HG02943 (cell line): Measurements from ENCODE around the gene FIBCD1.
"Not testable (repeated sequence)": the region's sequence is repeated elsewhere in the genome, so short reads cannot be mapped to it uniquely, and the experiment has no call there.

Experiments used
- ATAC-seq: cut with Tn5 transposase; IDR thresholded peaks from one replicate; pipeline ENCODE4 v1.9.1; 2021; ENCODE audit warnings: mild to moderate bottlenecking, low read depth, moderate library complexity; ENCODE audit not compliant: unreplicated experiment

The FIBCD1 gene

GRCh38 chr9:130955947-130956621, 17.0 kb upstream of the FIBCD1 start:
- no peak for ATAC-seq

DNA sequence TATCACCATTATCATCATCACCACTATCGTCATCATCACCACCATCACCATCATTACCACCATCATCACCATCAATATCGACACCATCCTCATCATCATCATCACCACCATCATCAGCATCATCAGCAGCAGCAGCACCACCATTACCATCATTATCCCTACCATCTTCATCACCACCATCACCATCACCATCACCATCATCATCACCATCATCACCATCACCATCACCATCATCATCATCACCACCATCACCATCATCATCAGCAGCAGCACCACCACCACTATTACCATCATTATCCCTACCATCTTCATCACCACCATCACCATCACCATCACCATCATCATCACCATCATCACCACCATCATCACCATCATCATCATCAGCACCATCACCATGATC, 15.9 kb upstream of the FIBCD1 start:
- ATAC-seq = not testable (repeated sequence)

- no peak for ATAC-seq
Measured at GRCh38 chr9:130954317-130954716, 15.3 kb upstream of the FIBCD1 start.

- ATAC-seq = no peak
Measured at GRCh38 chr9:130952065-130952762, 13.2 kb upstream of the FIBCD1 start.

DNA sequence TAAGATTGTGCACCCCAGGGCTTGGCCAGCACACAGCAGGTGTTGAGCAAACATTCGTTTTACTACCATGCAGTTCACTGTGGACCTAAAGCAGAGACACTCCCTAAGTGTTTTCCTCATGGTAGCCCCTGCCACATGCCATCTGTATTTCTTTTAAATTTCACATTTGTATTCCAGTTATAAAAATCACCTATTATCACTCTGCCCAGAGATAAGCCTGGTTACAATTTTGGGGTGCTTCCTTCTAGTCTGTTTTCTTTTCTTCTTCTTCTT, 10.9 kb upstream of the FIBCD1 start:
- no peak for ATAC-seq

- ATAC-seq = no peak
Measured at GRCh38 chr9:130949188-130950038, 10.4 kb upstream of the FIBCD1 start.

DNA sequence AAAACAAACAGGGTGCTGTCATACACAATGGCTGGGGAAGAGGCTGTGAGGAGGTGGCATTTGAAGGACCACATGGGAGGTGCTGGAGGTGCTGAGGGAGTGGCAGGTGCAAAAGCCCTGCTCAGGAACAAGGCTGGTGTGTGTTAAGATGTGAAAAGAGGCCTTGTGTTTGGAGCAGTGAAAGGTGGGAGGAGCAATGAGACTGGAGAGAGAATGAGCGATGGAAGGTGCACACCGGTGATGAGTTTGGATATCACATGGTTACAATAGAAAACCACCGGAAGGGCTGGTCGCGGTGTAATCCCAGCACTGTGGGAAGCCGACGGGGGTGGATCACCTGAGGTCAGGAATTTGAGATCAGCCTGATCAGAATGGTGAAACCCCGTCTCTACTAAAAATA, 9.2 kb upstream of the FIBCD1 start:
- no peak for ATAC-seq

- ATAC-seq = no peak
Measured at GRCh38 chr9:130947618-130948140, 8.6 kb upstream of the FIBCD1 start.

GRCh38 chr9:130946766-130947617, 7.9 kb upstream of the FIBCD1 start:
- no peak for ATAC-seq

GRCh38 chr9:130945173-130945572, 6.1 kb upstream of the FIBCD1 start:
- no peak for ATAC-seq

DNA sequence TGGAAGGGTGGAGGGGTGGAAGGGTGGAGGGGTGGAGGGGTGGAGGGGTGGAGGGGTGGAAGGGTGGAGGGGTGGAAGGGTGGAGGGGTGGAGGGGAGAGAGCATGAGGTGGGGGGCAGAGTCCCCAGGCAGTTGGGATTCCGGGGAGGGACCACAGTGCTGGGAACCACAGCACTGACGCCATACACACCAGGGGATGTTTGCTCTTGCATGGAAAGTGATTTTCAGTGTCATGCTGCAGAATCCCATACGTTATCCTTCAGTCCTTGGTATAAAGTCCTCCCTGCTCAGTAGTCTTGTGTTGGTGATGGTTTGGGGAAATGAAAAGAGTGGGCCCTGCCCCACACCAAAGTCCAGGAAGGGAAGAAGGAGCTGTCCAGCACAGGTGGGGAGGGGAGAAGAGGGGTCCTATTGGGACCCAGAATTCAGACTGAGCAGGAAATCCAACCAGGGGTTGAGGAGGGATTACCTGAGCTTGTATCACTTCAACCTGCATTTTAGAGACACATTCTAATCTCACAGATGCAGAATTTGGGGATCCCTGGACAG, 5.5 kb upstream of the FIBCD1 start:
- ATAC-seq = no peak

- ATAC-seq = no peak
Measured at GRCh38 chr9:130943777-130944176, 4.7 kb upstream of the FIBCD1 start.

DNA sequence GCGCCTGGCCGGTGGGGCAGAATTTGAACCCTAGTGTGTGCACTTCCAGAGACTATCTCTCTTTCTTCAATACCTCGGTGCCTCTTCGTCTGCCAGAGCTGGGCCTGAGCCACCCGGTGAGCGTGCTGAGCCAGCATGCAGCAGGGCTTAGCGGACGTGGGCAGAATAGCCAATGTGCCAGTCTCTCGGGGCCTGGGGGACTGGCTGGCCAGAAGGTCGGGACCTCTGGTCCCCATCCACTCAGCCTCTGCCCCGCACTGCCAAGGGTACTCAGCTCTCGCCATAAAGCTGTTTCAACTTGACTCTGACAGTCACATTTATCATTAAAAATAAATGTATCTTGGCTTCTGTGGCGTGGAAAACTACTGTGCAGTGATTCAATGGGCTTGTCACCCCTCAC, 4.2 kb upstream of the FIBCD1 start:
- ATAC-seq = no peak

DNA sequence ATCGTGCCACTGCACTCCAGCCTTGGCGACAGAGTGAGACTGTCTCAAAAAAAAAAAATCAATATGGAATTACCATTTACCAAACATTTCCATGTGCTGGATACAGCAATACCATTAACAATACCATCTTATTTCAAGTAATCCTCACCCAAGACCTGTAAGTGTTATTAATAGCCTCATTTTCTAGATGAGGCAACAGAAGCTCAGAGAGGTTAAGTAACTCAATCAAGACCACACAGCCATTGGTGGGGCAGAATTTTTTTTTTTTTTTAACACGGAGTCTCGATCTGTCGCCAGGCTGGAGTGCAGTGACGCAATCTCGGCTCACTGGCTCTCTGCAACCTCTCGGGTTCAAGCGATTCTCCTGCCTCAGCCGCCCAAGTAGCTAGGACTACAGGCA, 3.6 kb upstream of the FIBCD1 start:
- ATAC-seq = no peak

- ATAC-seq = no peak
Measured at GRCh38 chr9:130942084-130942483, 3.0 kb upstream of the FIBCD1 start.

- ATAC-seq = no peak
Measured at GRCh38 chr9:130940693-130941576, 1.9 kb upstream of the FIBCD1 start.

GRCh38 chr9:130940027-130940549, 1.0 kb upstream of the FIBCD1 start:
- no peak for ATAC-seq

GRCh38 chr9:130939405-130940026, 469 bp upstream of the FIBCD1 start:
- ATAC-seq = no peak
